Activated gamma-delta T cell (primary cell): ENCODE results near the gene GTF2H1.
"Not testable (repeated sequence)": the region's sequence is repeated elsewhere in the genome, so short reads cannot be mapped to it uniquely, and the experiment has no call there.

Experiments used
- DNase-seq: peaks from one replicate; lab custom pipeline; 2025; lab: John Stamatoyannopoulos, UW

The GTF2H1 gene

GRCh38 chr11:18319914-18320313, 2.5 kb upstream of the GTF2H1 start:
- no peak for DNase-seq

DNA sequence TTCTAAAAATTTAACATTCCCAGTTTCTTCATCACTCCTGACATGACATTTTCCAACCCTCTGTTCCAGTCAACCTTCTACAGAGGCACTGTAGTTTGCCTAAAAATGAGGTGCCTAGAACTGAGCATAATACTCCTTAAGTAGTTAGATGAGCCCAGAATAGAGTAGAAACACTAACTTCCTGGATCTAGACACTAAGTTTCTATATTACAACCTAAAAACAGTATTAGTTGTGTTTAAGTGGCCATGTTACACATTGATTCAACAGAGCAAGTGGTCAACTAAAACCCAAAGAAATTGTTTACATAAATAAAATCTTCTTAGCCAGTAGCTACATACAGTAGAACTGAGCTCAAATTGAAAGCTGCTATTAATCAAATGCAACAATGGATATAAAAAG, 1.8 kb upstream of the GTF2H1 start:
- no peak for DNase-seq

GRCh38 chr11:18321578-18321968, 794 bp upstream of the GTF2H1 start:
- DNase-seq: no peak

- DNase-seq: no peak
Observed at GRCh38 chr11:18322818-18323570, 627 bp downstream of the GTF2H1 start.

DNA sequence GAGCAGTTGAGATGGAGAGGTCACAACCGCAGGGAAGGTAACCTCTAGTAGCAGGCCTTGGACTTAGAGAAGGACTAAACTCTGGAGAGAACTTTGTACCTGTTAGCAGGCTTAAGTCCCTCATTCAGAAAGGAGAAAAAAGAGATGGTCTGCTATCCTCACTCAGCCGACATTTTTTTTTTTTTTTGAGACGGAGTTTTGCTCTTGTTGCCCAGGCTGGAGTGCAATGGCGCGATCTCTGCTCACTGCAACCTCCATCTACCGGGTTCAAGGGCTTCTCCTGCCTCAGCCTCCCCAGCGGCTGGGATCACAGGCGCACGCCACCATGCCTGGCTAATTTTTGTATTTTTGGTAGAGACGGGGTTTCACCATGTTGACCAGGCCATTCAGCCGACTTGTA, 1.5 kb downstream of the GTF2H1 start:
- not testable (repeated sequence) for DNase-seq

- DNase-seq: no peak
Observed at GRCh38 chr11:18324381-18324780, 2.0 kb downstream of the GTF2H1 start.

- no peak for DNase-seq
Observed at GRCh38 chr11:18329196-18329870, 7.0 kb downstream of the GTF2H1 start.

- no peak for DNase-seq
Observed at GRCh38 chr11:18330921-18331320, 8.6 kb downstream of the GTF2H1 start.

GRCh38 chr11:18332302-18332701, 9.9 kb downstream of the GTF2H1 start:
- no peak for DNase-seq

- DNase-seq: no peak
Observed at GRCh38 chr11:18332891-18333290, 10.5 kb downstream of the GTF2H1 start.

DNA sequence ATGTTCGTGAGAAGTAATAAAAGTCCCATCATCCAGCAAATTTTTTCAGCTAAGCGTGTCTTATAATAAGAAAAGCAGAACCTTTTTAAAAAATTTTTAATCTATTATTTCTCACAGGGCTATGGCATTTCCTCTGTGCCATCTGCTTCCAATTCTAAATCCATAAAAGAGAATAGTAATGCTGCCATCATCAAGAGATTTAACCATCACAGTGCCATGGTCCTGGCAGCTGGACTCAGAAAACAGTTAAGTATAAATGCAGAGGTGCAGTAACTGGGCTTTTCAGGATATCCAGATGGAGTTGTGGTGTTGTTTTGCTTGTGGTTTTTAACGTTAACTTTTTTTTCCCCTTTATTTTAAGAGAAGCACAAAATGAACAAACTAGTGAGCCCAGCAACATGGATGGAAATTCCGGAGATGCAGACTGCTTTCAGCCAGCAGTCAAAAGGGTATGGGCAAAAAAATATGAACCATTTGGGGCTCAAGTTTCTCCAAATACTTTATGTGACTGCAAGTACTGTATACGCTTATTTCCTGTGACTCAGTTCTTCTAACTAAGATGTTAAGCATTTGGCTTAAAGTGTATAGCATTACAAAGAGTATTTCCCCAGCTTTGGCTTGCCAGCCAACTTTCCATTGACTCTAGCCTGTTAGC, 25.2 kb downstream of the GTF2H1 start:
- no peak for DNase-seq

GRCh38 chr11:18352581-18352980, 30.2 kb downstream of the GTF2H1 start:
- no peak for DNase-seq

GRCh38 chr11:18358646-18359045, 36.3 kb downstream of the GTF2H1 start:
- no peak for DNase-seq

DNA sequence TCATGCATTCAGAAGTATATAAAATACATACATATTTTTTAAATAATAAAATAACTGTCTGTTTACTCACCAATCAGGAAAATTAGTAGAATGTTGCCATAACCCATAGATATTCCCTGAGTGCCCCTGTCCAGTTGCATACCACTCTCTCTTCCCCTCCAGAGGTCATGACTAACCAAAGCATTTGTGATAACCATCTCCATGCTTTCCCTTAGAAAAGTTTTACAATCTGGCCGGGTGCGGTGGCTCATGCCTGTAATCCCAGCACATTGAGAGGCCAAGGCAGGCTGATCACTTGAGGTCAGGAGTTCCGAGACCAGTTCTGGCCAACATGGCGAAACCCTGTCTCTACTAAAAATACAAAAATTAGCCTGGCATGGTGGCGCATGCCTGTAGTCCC, 38.8 kb downstream of the GTF2H1 start:
- DNase-seq: no peak

DNA sequence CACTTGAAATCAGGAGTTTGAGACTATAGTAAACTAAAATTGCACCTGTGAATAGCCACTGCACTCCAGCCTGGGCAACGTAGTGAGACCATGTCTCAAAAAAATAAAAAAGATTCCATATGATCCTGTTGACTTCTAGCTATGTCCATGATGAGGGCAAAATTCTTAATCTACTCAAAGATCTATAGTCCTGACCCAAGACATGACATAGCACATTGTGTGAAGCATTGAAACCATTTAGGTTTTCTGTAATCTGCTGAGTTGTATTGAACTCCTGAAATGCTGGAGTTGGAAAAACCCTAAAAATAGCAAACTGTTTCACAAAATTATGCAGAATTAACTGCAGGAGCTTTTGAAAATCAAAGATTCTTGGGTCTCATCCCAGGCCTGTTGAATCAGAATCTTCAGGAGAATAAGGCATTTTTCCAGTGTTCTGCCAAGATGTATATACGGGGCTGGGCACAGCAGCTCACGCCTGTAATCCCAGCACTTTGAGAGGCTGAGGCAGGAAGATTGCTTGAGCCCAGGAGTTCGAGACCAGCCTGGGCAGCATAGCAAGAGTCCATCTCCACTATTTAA, 42.2 kb downstream of the GTF2H1 start:
- no peak for DNase-seq

DNA sequence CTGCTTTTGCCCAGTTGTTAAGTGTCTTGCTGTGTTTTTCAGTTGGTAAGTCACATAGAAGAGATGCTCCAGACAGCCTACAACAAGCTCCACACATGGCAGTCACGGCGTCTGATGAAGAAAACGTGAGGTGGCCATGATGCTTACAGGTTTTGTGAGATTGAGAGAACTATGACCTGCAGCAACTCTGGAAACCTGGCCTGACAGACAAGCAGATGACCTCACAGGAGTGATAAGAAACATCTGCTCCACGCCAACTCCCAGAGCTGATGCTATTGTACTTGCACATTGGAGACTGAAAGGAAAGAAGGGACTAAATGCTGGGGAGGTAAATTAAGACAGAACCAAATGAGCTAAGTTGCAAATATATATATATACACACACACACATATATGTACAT, 43.4 kb downstream of the GTF2H1 start:
- DNase-seq: no peak

DNA sequence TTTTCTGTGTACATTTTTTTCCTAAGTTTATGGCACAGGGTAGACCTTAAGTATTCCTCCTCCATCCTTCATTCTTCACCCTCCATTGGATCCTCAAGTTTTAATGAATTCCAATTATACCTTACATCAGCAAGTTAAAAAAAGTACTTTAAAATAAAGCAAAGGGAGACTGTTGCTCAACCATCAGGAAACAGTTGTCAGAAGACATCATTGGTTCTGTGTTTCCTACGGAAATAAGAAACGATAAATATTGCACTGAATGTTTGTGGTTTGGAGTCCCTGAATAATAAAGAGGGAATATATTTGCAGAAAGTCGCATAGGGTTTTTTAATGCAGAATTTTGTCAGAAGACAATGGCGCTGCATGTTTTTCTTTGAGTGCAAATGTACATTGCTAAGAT, 43.9 kb downstream of the GTF2H1 start:
- no peak for DNase-seq

DNA sequence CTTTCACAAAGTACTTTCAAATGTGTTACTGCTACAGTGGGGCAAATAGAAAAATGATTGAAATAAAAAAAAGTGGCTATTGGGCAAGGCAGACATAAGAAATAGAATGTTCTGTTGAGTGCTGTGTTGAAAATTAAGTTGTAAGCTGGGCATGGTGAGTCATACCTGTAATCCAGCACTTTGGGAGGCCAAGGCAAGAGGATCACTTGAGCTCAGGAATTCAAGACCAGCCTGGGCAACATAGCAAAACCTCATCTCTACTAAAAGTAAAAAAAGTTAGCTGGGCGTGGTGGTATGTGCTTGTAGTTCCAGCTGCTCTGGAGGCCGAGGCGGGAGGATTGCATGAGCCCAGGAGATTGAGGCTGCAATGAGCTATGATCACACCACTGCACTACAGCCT, 45.1 kb downstream of the GTF2H1 start:
- DNase-seq: no peak

GRCh38 chr11:18368221-18368620, 45.9 kb downstream of the GTF2H1 start:
- no peak for DNase-seq

GRCh38 chr11:18369398-18369797, 47.0 kb downstream of the GTF2H1 start:
- DNase-seq: no peak

- DNase-seq: no peak
Observed at GRCh38 chr11:18371279-18371678, 48.9 kb downstream of the GTF2H1 start.

DNA sequence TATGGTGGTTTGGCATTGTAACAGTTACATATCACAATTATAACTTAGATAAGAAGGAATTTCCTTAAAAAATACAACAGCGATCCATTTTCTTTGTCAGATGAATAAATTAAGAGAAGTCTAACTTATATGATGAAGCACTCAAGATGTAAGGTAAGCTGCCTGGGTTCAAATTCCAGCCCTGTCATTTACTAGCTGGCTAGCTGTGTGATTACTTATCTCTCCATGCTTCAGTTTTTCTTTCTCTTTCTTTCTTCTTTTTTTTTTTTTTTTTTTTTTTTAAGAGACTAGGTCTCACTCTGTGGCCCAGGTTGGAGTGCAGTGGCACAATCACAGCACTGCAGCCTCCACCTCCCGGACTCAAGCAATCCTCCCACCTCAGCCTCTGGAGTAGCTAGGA, 49.8 kb downstream of the GTF2H1 start:
- no peak for DNase-seq

DNA sequence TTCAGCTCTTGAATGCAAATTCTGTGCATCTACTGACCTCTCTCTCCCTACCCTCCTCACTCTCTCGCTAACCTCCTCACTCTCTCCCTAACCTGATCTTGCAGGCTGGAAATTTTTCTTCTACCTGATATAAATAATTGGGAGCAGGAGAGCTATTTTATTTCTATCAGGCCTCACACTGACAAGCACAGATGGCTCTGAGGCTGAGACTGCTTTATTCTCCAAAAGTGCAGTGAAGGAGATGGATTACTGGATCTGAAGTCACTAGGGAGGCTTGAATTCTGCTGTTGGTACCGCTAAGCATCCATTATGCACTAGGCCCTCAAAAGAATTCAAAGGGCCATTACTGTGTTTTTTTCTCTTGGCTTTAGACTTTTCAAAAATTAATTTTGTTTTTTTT, 52.6 kb downstream of the GTF2H1 start:
- no peak for DNase-seq
